Testis (tissue), 2 donors: ENCODE measurements around the gene CEP63.

Source experiments
- CTCF ChIP-seq, 3 experiments: fragments of 450-650 bp in 2 of 3; fragments of 200-600 bp in 1 of 3; sonication (generic) in 1 of 3; IDR thresholded peaks; one replicate each; pipeline ENCODE4 v1.5.1; 2016 to 2019; ENCODE audit warnings: antibody characterized with exemption in 3 of 3, mild to moderate bottlenecking in 2 of 3, moderate library complexity in 1 of 3
- POLR2A ChIP-seq: fragments of 450-650 bp; IDR thresholded peaks from one replicate; pipeline ENCODE4 v1.6.1; 2017; ENCODE audit warnings: antibody characterized with exemption, mild to moderate bottlenecking, moderate library complexity

GRCh38 chr3:134511500-134511899 is 25.6 kb downstream of the CEP63 start:
- TF ChIP-seq POLR2A = no peak
- no peak for TF ChIP-seq CTCF (IDR thresholded peaks at IDR 0.05)
